HEK293T (cell line): ENCODE results near the gene RHOC.

Experiments used
- CTCF ChIA-PET: fragments of 350-600 bp; formaldehyde crosslinking; extraction: SDS; loops from one replicate; lab custom pipeline; 2021; ENCODE audit warnings: antibody characterized with exemption, inconsistent platforms; lab: Yijun Ruan, JAX
- POLR2A ChIA-PET: fragments of 350-600 bp; formaldehyde crosslinking; extraction: SDS; loops from one replicate; lab custom pipeline; 2020; ENCODE audit warnings: antibody characterized with exemption, inconsistent platforms; lab: Yijun Ruan, JAX
- DNase-seq: peaks from one replicate; pipeline ENCODE4 v3.0.0; 2012; ENCODE audit warnings: mixed read lengths; ENCODE audit errors: extremely low spot score
- ARNT ChIP-seq: fragments of 450-650 bp; IDR thresholded peaks from 2 replicates; pipeline ENCODE4 v1.6.1; 2017; ENCODE audit warnings: mild to moderate bottlenecking
- BHLHE40 ChIP-seq: fragments of 450-650 bp; IDR thresholded peaks from 2 replicates; pipeline ENCODE4 v1.6.1; 2016; ENCODE audit warnings: mild to moderate bottlenecking, moderate library complexity, borderline replicate concordance
- CTBP1 ChIP-seq: fragments of 450-650 bp; IDR thresholded peaks from 2 replicates; pipeline ENCODE4 v1.6.1; 2016; ENCODE audit warnings: borderline replicate concordance
- ELF4 ChIP-seq: fragments of 450-650 bp; IDR thresholded peaks from 2 replicates; pipeline ENCODE4 v1.6.1; 2017; ENCODE audit warnings: antibody characterized with exemption
- FOXA1 ChIP-seq: fragments of 450-650 bp; IDR thresholded peaks from 2 replicates; pipeline ENCODE4 v1.6.1; 2016; ENCODE audit warnings: mild to moderate bottlenecking
- FOXK2 ChIP-seq: fragments of 450-650 bp; IDR thresholded peaks from 2 replicates; pipeline ENCODE4 v1.6.1; 2016; ENCODE audit warnings: mild to moderate bottlenecking
- FOXM1 ChIP-seq: fragments of 450-650 bp; IDR thresholded peaks from 2 replicates; pipeline ENCODE4 v1.6.1; 2017; ENCODE audit warnings: mild to moderate bottlenecking, borderline replicate concordance
- HDGF ChIP-seq: fragments of 450-650 bp; IDR thresholded peaks from 2 replicates; pipeline ENCODE4 v1.6.1; 2017; ENCODE audit warnings: antibody characterized with exemption, borderline replicate concordance
- L3MBTL2 ChIP-seq: fragments of 450-650 bp; conservative IDR thresholded peaks from 2 replicates; pipeline ENCODE4 v1.6.1; 2016; ENCODE audit warnings: mild to moderate bottlenecking
- LEF1 ChIP-seq: fragments of 450-650 bp; IDR thresholded peaks from 2 replicates; pipeline ENCODE4 v1.6.1; 2017; ENCODE audit warnings: mild to moderate bottlenecking, borderline replicate concordance
- NFRKB ChIP-seq: fragments of 450-650 bp; IDR thresholded peaks from 2 replicates; pipeline ENCODE4 v1.6.1; 2016; ENCODE audit warnings: mild to moderate bottlenecking, moderate library complexity
- PKNOX1 ChIP-seq: fragments of 450-650 bp; IDR thresholded peaks from 2 replicates; pipeline ENCODE4 v1.6.1; 2016
- SP1 ChIP-seq: fragments of 450-650 bp; IDR thresholded peaks from 2 replicates; pipeline ENCODE4 v1.6.1; 2017
- SUZ12 ChIP-seq: fragments of 450-650 bp; IDR thresholded peaks from 2 replicates; pipeline ENCODE4 v1.6.1; 2016; ENCODE audit warnings: mild to moderate bottlenecking
- TARDBP ChIP-seq: fragments of 450-650 bp; IDR thresholded peaks from 2 replicates; pipeline ENCODE4 v1.6.1; 2016
- ZNF384 ChIP-seq: fragments of 450-650 bp; IDR thresholded peaks from 2 replicates; pipeline ENCODE4 v1.6.1; 2016

RHOC gene

GRCh38 chr1:112674986-112675727, 31.8 kb downstream of the RHOC start:
- peak; percentile 65 for DNase-seq
- CTCF ChIA-PET, result interaction anchor here (0.8 to 2.9 kb wide), 8 partner anchors 14 to 173 kb away, joined by 3 to 9 read pairs (median 4); partner anchors contain the start of genes PPM1J and RHOC
- TF ChIP-seq LEF1 (0 out of 2 replicates have a peak, but pooled peaks have one; percentile 52), L3MBTL2 (no peak), FOXA1 (no peak), PKNOX1 (no peak), SP1 (no peak), CTBP1 (no peak), FOXM1 (peak; percentile 50; the same call in 1 of the 2 replicates), NFRKB (no peak), FOXK2 (no peak), SUZ12 (no peak), ARNT (0 out of 2 replicates have a peak, but pooled peaks have one; percentile 4), ELF4 (no peak), HDGF (no peak)
- POLR2A ChIA-PET, result interaction anchor here (0.6 to 4.5 kb wide), 21 partner anchors 9 to 1896 kb away, joined by 3 to 67 read pairs (median 4); partner anchors contain the start of genes CAPZA1, PPM1J, RHOC and ST7L

- ChIA-PET POLR2A (interaction anchor here (0.6 to 4.5 kb wide), 20 partner anchors 9 to 1896 kb away, joined by 3 to 67 read pairs (median 4); partner anchors contain the start of genes CAPZA1, PPM1J, RHOC and ST7L), CTCF (interaction anchor here (0.5 to 2.9 kb wide), 10 partner anchors 9 to 173 kb away, joined by 3 to 9 read pairs (median 4); partner anchors contain the start of genes PPM1J and RHOC)
- peak; percentile 74 for DNase-seq
- TF ChIP-seq FOXM1 (peak; percentile 57; the same call in 1 of the 2 replicates), NFRKB (no peak), FOXA1 (no peak), L3MBTL2 (peak; percentile 53), FOXK2 (no peak), TARDBP (no peak), SUZ12 (no peak), ZNF384 (no peak)
These were observed 32.4 kb downstream of the RHOC start, which contains the start of gene MOV10 for GRCh38 chr1:112674440-112674985. Gene MOV10, plus strand, starts transcription at chr1:112674659. Its CDS starts 254 bp downstream, at chr1:112674913.

- POLR2A ChIA-PET, result interaction anchor here (0.9 to 4.5 kb wide), 16 partner anchors 10 to 172 kb away, joined by 3 to 67 read pairs (median 6); partner anchors contain the start of genes CAPZA1, RHOC and ST7L
- no peak for TF ChIP-seq BHLHE40
- TF ChIP-seq PKNOX1, result peak; percentile 82
- peak; percentile 34 for DNase-seq
- CTCF ChIA-PET, result interaction anchor here (0.5 to 2.9 kb wide), 12 partner anchors 10 to 172 kb away, joined by 3 to 9 read pairs (median 4); partner anchors contain the start of genes PPM1J and RHOC
These were observed 33.1 kb downstream of the RHOC start for GRCh38 chr1:112673592-112674439.

GRCh38 chr1:112672842-112673241, 34.1 kb downstream of the RHOC start:
- POLR2A ChIA-PET, result interaction anchor here (1.4 to 4.5 kb wide), 3 partner anchors 29 to 54 kb away, joined by 3 to 67 read pairs (median 13); partner anchors contain the start of gene ST7L
- DNase-seq, result no peak
- no peak for TF ChIP-seq ARNT
- no peak for TF ChIP-seq ELF4
- TF ChIP-seq BHLHE40, result no peak
- TF ChIP-seq HDGF, result no peak
- no peak for TF ChIP-seq TARDBP
- no peak for TF ChIP-seq SP1
- no peak for TF ChIP-seq PKNOX1
- no peak for TF ChIP-seq CTBP1
- TF ChIP-seq FOXK2, result no peak
- TF ChIP-seq ZNF384, result no peak
- no peak for TF ChIP-seq FOXA1
- no peak for TF ChIP-seq LEF1
- TF ChIP-seq SUZ12, result no peak
- TF ChIP-seq NFRKB, result no peak
- TF ChIP-seq FOXM1, result no peak
- TF ChIP-seq L3MBTL2, result no peak
- CTCF ChIA-PET, result interaction anchor here (0.6 to 2.9 kb wide), 5 partner anchors 11 to 238 kb away, joined by 3 to 9 read pairs (median 3); a partner anchor contains a TSS

- no peak for DNase-seq
- CTCF ChIA-PET, result interaction anchor here (0.8 to 2.9 kb wide), 2 partner anchors 10 to 47 kb away, joined by 3 to 9 read pairs; a partner anchor contains a TSS
- no peak for TF ChIP-seq SP1
- TF ChIP-seq PKNOX1, result no peak
- no peak for TF ChIP-seq ARNT
- TF ChIP-seq BHLHE40, result no peak
- no peak for TF ChIP-seq ELF4
- TF ChIP-seq FOXK2, result no peak
- no peak for TF ChIP-seq SUZ12
- no peak for TF ChIP-seq FOXM1
- no peak for TF ChIP-seq HDGF
- no peak for TF ChIP-seq ZNF384
- no peak for TF ChIP-seq LEF1
- no peak for TF ChIP-seq TARDBP
- no peak for TF ChIP-seq L3MBTL2
- TF ChIP-seq CTBP1, result no peak
- no peak for TF ChIP-seq NFRKB
- TF ChIP-seq FOXA1, result no peak
- POLR2A ChIA-PET, result interaction anchor here (2.8 kb wide), 1 partner anchor 53 kb away, joined by 13 read pairs; the partner anchor contains the start of gene ST7L
These were observed 34.9 kb downstream of the RHOC start for GRCh38 chr1:112672009-112672408.
